LNCaP clone FGC (cell line): Measurements from ENCODE around the gene TNNI3K.

Experiments used
- DNase-seq: peaks from one replicate; pipeline ENCODE4 v3.0.0-alpha.2; 2011; ENCODE audit warnings: low read depth
- H3K4me3 ChIP-seq: 2 replicates; pipeline ENCODE4 v1.5.1; 2011; ENCODE audit warnings: mild to moderate bottlenecking, low read depth, low read length, control low read depth
- TF ChIP-seq, protein P1 (sequence below): IDR thresholded peaks from 2 replicates; pipeline ENCODE4 v1.5.1; 2012; ENCODE audit warnings: mild to moderate bottlenecking; ENCODE audit not compliant: control insufficient read depth, insufficient read depth; ENCODE audit errors: extremely low read depth

Gene TNNI3K

DNA sequence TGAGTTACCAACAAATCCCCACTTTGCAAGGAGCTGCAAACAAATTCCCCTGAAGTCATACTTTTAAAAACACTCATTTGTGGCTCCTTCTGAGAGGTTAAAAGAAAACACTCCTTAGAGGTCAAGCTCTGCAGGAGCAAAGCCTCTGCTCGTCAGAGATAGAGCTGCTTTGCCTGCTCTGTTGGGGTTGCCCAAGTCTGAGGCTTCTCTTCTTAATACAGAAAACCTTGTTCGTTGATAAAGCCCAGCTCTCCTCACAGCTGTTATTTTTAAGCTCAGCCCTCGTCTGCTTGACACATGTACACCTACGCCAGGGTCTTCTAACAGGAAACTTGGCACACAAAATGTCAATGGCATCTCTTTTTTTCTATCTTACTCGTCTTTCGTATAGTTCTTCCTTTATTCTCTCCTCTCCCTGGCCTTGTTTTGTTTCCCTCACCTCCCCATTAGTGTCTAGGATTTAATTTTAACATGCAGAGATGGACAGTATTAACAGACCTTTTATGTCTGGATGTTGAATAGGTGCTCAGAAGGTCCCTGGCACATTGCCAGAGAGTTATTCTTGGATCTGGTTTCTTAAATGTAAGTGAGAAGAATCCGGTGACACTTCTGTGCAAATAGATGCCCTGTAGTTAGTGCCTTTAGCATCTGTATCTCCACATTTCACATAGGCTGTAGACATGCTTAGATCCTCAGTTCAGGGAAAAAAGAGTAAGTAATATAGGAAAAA, 191.2 kb downstream of the TNNI3K start:
- H3K4me3 ChIP-seq = no peak overlapping the region
- TF ChIP-seq, protein P1, sequence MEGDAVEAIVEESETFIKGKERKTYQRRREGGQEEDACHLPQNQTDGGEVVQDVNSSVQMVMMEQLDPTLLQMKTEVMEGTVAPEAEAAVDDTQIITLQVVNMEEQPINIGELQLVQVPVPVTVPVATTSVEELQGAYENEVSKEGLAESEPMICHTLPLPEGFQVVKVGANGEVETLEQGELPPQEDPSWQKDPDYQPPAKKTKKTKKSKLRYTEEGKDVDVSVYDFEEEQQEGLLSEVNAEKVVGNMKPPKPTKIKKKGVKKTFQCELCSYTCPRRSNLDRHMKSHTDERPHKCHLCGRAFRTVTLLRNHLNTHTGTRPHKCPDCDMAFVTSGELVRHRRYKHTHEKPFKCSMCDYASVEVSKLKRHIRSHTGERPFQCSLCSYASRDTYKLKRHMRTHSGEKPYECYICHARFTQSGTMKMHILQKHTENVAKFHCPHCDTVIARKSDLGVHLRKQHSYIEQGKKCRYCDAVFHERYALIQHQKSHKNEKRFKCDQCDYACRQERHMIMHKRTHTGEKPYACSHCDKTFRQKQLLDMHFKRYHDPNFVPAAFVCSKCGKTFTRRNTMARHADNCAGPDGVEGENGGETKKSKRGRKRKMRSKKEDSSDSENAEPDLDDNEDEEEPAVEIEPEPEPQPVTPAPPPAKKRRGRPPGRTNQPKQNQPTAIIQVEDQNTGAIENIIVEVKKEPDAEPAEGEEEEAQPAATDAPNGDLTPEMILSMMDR = no peak
- DNase-seq = no peak

DNA sequence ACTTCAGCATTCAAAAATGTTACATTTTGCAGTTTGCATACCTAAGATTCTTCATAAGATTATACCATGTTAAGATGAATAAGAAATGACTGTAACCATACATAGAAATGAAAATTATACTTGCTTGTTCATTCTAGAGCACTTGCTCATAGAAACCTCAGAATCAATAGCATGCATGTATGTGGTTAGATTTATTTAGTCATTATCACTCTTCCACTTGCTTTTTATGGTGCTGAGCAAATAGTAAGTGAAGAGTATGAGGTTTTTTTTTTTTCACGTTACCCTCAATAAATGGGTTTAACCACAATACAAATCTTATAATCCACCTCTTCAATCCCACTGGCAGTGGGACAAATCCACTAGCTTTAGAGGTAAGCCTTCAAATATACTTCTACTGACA, 192.5 kb downstream of the TNNI3K start:
- no peak for DNase-seq
- no peak overlapping the region for H3K4me3 ChIP-seq
- TF ChIP-seq, protein P1 = no peak

DNA sequence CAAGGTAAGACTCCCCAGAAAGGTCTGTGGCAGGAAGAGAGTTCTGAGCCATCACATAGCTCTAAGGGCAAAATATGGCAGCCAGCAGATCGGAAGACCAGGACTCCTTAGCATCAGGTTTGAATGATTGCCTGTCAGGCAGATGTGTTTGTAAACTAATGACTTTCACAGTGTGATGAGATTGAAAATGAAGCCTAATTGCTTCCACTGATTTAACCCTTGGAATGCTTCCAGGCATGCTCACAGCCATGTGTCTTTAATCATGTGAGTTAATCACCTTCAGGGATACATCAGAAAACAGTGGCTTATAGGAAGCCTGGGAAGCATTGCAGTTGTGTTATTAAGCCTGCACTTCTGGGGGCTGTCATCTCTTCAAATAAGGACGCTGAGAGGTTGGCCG, 194.4 kb downstream of the TNNI3K start:
- DNase-seq = no peak
- no peak overlapping the region for H3K4me3 ChIP-seq
- TF ChIP-seq, protein P1 = no peak

DNA sequence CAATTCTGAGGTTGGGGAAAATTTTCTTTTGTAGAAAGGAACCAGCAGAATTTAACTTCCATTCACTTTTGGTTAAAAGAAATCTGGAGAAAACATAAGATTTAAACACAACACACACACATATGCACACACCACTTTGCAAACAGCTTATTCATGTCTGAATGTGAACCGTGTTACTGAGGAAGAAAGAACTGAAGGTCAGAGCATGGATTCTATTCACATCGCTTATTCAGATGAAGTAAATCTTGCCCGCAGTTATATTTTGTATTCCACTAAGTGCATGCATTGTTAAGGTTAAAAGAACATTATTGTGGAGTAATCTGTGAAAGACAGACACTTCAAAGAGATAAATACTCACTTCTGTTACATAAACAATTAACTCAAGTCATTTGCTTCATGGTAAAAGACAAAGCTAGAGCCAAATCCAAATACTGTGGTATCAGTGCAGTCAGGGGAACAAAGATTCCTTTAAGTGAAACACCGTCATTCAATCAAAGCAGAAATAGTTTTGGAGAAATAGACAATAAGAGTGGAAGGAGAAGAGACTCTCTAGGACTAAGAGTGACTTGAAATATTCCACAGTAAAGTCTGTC, 195.3 kb downstream of the TNNI3K start:
- no peak overlapping the region for H3K4me3 ChIP-seq
- DNase-seq = no peak
- TF ChIP-seq, protein P1 = no peak

DNA sequence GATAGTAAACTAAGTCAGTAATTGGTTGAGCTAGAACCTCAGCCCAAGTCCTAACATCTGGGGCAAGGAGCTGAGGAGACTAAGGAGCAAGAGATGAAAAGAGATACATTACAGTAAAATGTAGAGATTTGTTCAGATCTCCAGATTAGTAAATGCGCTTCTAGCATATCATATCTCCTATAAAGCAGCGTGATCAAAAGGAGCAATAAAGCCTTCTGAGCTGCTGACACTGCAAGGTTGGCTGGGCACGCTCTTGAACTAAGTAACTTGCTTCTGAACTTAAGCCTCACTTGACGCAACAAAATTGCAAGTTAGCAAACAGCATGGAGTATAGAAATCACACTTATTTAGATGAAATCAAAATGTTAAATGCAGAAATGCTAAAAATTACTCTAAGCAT, 196.3 kb downstream of the TNNI3K start:
- peak; percentile 13 for DNase-seq
- TF ChIP-seq, protein P1 = no peak
- no peak overlapping the region for H3K4me3 ChIP-seq

DNA sequence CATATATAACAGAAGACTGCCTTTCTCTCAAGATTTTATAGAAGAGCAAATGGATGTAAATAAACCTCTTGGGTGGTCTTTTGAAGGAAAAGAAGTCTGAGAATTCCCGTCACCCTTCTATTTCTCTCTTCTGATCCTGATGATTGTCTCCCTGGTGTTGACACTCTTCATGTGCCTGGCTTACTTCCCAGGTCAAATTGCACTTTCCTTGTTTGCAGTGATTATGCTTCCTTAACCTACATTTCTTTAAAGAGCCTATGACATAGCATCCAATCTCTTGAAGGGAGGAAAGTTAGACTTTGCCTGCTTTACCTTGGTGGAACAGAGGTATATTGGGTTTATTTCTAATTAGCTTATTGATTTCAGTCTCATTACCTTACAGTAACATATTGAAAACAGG, 197.1 kb downstream of the TNNI3K start:
- TF ChIP-seq, protein P1 = no peak
- DNase-seq = peak; percentile 66
- no peak overlapping the region for H3K4me3 ChIP-seq

DNA sequence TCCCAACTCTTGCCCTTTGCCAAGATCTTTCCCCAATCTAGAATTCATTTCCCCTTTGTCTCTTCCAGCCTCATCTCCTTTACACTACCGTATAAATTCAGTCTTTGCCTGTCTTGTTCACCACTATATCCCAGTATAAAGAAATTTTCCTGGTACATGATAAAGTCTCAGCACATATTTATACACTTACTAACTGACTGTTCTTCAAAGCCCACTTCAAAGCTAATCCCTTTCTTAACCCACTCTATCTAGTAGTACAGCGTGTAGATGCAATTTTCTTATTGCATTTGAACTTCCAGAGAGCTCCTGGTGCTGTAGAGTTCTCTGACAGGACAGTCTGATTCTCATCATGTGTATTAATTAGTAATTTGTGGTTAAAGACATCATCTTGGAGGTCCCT, 199.1 kb downstream of the TNNI3K start:
- DNase-seq = no peak
- TF ChIP-seq, protein P1 = no peak
- no peak overlapping the region for H3K4me3 ChIP-seq
